ENCODE data around the gene ADARB1. TPM values are rescaled to one million over a fixed set of nuclear protein-coding genes. Genes with fewer than 3 reads are reported as not detected.

The ADARB1 gene
- polyA plus RNA-seq, 1 of the 3 experiments (the other 2 are of a cell fraction) = 7.8 TPM

GRCh38 chr21:45163413-45164123 lies 89.2 kb downstream of the ADARB1 start:
- Histone ChIP-seq H2AFZ (ENCODE audit: low read depth) (no peak overlapping the region), H3F3A (replicated peaks; ENCODE audit: insufficient read depth) (peaks cover 15% of the 10 kb centered on the region), H3K4me1 (ENCODE audit: control insufficient read depth in 1 of 2, insufficient read depth in 2 of 2, low read depth in 1 of 2, low read length in 1 of 2) (peaks cover 14 to 41% of the 10 kb centered on the region in 2 experiments; a peak in 3 of 4 replicates), H3K4me2 (no peak overlapping the region), H3K9ac (no peak overlapping the region), H3K79me2 (ENCODE audit: insufficient read depth) (no peaks in the 10 kb centered on the region), H3K4me3 (ENCODE audit: low read depth in 2 of 2, low read length in 1 of 2) (no peak overlapping the region), H3K36me3 (replicated peaks in 1 of 2; ENCODE audit: control insufficient read depth in 1 of 2, insufficient read depth in 2 of 2, low read length in 1 of 2) (no peaks in the 10 kb centered on the region), H3K9me2 (no peaks in the 10 kb centered on the region), H4K20me1 (ENCODE audit: insufficient read depth) (no peaks in the 10 kb centered on the region), H3K9me3 (no peaks in the 10 kb centered on the region), H3K27me3 (ENCODE audit: insufficient read depth) (no peaks in the 10 kb centered on the region), H3K27ac (ENCODE audit: low read depth in 2 of 2, low read length in 1 of 2) (no peak overlapping the region)
- 100% methylated on average over 2 of the region's 12 CpGs for WGBS (ENCODE audit: low lambda C conversion rate)
- TF ChIP-seq USF2 (IDR thresholded peaks at IDR 0.05; ENCODE audit: borderline replicate concordance, low read depth, low read length) (no peak), IRF3 (IDR thresholded peaks at IDR 0.05; ENCODE audit: low read depth, low read length) (no peak), CHD2 (IDR thresholded peaks at IDR 0.05; ENCODE audit: low read length, partially characterized antibody) (no peak), GABPA (IDR thresholded peaks at IDR 0.05; ENCODE audit: low read depth) (no peak), YY1 (IDR thresholded peaks at IDR 0.05; ENCODE audit: low read depth) (no peak), MXI1 (IDR thresholded peaks at IDR 0.05; ENCODE audit: low read depth, low read length) (no peak), RCOR1 (IDR thresholded peaks at IDR 0.05; ENCODE audit: low read length) (no peak), TCF12 (IDR thresholded peaks at IDR 0.05) (no peak), RAD21 (IDR thresholded peaks at IDR 0.05; ENCODE audit: low read length) (no peak), EP300 (IDR thresholded peaks at IDR 0.05; ENCODE audit: borderline replicate concordance in 1 of 2, low read depth in 1 of 2, low read length in 1 of 2) (no peak), MEF2A (IDR thresholded peaks at IDR 0.05; ENCODE audit: borderline replicate concordance, low read depth) (no peak), TEAD4 (IDR thresholded peaks at IDR 0.05; ENCODE audit: borderline replicate concordance, insufficient read depth) (no peak), ELF1 (IDR thresholded peaks at IDR 0.05) (no peak), NFIC (IDR thresholded peaks at IDR 0.05; ENCODE audit: borderline replicate concordance) (no peak), NRF1 (IDR thresholded peaks at IDR 0.05; ENCODE audit: low read depth, low read length) (no peak), REST (IDR thresholded peaks at IDR 0.05; ENCODE audit: low read depth, low read length) (no peak), SIN3A (IDR thresholded peaks at IDR 0.05; ENCODE audit: borderline replicate concordance, low read depth, low read length) (no peak)
- ChIA-PET CTCF (interaction anchor here (0.5 to 3.5 kb wide), 5 partner anchors 10 to 587 kb away, joined by 3 to 28 read pairs (median 3); no protein-coding TSS in a partner anchor), POLR2A (no interaction called here)
- no peak for DNase-seq
